GM21367 (cell line): Measurements from ENCODE around the gene RNF7.
"Not testable (repeated sequence)": the region's sequence is repeated elsewhere in the genome, so short reads cannot be mapped to it uniquely, and the experiment has no call there.

ENCODE experiments used
- ATAC-seq: cut with Tn5 transposase; IDR thresholded peaks from one replicate; pipeline ENCODE4 v1.9.1; 2021; ENCODE audit not compliant: unreplicated experiment

RNF7 gene

DNA sequence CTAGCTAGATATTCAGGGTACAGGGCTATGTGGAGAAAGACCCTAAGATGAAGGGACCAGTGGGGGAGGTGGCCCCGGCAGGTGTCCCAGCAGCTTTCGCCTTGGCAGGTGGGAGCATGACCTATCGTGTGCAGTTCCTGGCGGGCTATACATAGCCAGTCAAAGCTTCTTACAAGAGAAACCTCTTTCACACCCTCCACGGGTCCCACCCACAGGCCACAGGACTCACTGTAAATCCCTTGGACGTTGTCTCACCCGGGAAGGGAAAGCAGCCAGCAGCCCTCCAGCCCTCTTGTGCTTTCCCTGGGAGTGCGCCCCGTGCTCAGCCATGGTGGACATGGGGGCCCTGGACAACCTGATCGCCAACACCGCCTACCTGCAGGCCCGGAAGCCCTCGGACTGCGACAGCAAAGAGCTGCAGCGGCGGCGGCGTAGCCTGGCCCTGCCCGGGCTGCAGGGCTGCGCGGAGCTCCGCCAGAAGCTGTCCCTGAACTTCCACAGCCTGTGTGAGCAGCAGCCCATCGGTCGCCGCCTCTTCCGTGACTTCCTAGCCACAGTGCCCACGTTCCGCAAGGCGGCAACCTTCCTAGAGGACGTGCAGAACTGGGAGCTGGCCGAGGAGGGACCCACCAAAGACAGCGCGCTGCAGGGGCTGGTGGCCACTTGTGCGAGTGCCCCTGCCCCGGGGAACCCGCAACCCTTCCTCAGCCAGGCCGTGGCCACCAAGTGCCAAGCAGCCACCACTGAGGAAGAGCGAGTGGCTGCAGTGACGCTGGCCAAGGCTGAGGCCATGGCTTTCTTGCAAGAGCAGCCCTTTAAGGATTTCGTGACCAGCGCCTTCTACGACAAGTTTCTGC is 40.1 kb downstream of the RNF7 start:
- no peak for ATAC-seq

DNA sequence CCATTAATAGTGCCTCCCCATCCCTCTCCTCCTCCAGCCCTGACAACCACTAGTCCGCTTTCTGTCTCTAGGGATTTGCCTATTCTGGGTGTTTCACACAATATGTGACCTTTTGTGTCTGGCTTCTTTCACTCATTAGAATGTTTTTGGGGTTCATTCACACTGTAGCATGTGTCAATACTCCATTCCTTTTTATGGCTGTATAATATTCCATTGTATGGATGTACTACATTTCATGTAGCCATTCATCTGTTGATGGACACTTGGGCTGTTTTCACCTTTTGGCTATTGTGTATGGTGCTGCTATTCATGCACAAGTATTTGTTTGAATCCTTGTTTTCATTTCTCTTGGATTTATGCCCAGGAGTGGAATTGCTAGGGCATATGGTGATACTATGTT is 41.6 kb downstream of the RNF7 start:
- no peak for ATAC-seq

DNA sequence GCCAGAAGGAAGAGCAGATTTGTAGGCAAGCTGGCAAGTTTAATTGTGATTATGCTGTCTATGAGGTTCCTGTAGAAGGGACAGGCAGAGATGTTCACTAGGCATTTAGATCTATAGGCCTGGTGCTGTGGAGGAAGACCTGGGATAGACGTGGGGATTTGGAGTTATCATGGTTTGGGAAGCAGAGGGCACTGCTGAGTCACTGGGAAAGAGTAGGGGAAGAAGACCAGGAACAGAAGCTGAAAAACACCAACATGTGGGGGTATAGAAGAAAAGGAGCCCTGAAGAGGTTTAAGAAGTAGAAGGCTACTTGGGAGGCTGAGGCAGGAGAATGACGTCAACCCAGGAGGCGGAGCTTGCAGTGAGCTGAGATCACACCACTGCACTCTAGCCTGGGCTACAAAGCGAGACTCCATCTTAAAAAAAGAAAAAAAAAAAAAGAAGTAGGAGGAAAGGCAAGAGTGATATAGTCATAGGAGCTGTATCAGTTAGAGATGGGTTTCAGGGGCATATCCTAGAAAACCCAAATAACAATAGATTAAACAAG is 44.4 kb downstream of the RNF7 start:
- no peak for ATAC-seq

DNA sequence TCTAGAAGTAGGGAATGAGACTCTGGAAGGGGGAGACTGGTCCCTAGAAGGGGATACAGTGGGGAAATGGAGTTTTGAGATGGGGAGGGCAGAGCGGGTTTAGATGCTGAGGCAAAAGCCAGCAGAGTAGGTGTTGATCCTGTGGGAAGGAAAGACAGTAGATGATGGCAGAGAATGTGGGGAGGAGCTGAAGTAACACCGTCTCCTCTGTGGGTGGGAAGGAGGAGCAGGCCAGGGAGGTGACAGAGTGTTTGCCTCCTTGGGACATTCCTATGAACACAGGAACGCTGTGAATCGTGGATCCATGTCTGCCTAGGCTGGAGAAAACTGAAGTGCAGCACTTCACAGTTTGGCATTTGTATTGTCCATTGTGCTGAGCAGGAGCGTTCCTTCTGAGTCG is 45.5 kb downstream of the RNF7 start:
- ATAC-seq, result no peak

DNA sequence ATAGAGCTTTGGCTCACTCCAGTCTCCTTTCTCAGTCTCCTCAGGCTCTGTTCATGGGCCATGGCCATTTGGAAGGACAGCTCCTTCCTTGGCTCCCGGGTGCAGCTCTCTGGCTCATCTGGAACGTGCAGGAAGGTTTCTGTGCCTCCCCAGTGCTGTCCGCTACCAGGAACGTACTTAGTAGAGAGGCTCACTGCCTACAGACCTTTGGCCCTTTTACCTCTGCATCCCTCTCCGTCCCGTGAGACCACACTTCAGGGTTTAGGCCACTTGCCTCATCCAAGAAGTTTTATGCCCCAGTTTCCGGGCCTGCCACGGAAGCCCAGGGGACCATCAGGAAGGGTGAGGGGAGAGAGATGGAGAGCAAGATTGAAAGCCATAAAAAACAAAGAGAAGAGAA is 46.0 kb downstream of the RNF7 start:
- no peak for ATAC-seq

DNA sequence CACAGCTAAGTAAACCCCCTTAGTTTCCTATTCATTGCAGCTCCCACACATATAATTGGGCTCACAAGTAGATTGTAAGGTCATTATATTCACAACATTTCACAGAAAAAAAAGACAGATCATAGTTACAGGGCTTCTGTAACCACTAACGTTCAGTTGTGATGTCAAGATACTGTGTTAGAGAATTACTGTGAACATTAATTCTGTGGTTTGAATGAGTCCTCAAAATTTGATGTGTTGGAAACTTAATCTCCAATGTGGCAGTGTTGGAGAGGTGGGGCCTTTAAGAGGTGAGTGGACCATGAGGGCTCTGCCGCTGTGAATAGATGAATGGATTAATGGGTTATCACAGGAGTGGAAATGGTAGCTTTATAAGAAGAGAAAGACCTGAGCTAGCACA is 46.4 kb downstream of the RNF7 start:
- ATAC-seq, result no peak

DNA sequence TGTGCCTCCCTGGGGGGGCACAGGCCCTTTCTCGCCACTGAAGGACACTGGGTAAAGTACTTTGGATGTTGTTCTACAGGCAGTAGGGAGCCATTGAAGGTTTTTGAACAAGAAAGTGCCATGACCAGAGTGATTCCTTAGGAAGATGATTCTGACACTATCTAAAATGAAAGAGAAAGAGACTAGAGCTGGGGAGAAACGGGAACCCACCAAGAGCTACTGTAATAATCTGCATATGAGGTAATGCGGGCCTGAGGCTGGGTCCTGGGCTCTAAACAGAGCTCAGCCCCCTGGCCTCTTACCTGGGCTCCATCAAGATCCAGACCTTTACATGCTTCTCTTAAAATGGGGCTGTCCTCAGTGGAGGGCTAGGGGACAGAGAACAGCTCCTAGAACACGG is 50.1 kb downstream of the RNF7 start:
- ATAC-seq, result no peak

DNA sequence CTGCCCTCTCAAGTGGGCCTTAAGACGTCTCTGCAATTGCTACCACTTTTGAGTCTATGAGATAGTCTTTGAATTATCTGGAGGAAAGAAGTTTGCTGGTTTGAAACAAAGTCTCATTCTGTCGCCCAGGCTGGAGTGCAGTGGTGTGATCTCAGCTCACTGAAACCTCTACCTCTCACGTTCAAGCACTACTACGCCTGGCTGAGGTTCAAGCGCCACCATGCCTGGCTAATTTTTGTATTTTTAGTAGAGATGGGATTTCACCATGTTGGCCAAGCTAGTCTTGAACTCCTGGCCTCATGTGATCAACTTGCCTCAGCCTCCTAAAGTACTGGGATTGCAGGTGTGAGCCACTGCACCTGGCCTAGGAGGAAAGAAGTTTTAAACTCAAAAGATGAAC is 50.7 kb downstream of the RNF7 start:
- ATAC-seq, result not testable (repeated sequence)

DNA sequence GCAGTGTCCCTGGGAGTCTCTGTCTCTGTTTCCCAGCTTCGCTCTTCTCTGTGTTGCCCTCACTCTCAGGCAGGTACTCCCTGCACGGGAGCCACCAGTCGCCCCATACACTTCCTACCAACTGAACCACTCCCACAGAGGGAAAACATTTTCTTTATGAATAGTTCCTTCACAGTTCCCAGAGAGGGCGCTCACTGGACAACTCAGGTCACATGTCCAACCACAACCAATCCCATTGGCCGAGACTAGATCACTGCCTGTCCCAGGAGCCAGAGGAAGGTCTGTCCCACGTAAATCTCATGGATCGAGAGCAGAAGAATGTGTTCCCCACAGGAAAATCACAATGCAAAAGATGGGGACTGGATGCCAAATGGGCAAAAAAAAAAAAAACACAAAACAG is 51.2 kb downstream of the RNF7 start:
- ATAC-seq, result no peak

DNA sequence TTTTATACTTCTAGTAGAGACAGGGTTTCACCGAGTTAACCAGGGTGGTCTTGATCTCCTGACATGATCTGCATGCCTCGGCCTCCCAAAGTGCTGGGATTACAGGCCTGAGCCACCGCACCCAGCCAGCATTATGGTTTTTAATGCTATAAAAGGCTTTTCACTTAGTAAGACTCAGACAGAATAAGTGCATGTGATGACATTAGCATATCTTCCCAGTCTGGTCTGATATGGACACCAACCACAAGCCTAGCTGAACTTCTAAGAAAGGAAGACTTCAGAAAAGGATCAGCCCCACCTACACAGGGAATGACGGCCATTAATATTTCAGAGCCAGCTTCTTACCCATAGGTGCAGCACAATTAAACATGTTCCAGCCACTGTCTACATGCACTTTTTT is 52.1 kb downstream of the RNF7 start:
- no peak for ATAC-seq

DNA sequence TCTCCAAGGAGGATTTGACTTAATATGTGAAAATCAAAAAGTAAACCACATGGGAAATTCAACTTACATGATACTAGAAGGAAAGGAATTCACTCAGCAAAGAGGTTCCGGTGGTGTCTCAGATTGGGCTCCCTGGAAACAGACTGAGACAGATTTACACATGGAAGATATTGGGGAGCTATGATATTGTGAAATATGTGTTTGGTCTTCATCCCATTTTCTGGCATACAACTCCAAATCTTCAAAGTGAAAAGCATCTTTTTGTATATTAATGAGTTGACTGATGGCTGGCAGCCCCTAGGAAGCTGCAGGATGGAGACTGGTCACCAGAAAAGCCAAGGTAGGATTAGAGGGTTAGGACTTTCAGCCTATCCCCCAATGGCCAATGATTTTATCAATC is 54.4 kb downstream of the RNF7 start:
- ATAC-seq, result no peak

DNA sequence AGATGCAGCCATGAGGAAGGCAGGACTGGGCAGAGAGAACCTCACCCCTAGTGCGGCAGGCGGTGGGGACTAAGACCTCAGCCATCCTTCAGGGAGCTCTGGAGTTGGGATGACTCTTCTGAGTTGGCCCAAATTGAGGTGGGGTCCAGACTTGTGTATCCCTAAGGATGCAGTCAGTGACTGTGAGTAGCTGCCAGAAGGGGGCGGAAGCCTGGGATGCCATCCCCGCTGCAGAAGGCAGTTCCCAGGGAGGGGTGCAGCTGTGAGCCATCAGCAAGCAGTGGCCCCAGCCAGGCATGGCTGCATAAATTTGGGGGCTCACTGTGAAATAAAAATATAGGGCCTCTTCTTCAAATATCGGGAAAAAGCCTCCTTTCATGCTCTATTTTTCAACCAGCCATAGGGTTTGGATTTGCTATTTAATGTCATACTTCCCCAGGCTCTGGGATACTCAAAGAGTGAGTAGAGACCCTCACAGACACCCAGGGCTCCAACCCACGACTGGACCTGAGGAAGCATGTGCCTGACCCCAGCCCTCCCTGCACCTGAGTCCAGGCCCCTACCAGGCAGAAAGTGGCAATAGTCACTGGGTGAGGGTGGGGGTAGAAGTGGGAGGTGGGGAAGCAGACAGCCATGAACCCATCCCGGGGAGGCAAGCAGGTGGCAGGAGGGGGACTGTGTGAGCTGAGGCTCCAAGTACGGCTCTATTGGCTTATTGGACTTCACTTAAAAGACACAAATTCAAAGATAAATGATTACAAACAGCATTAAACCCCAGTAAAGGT is 55.6 kb downstream of the RNF7 start:
- no peak for ATAC-seq

DNA sequence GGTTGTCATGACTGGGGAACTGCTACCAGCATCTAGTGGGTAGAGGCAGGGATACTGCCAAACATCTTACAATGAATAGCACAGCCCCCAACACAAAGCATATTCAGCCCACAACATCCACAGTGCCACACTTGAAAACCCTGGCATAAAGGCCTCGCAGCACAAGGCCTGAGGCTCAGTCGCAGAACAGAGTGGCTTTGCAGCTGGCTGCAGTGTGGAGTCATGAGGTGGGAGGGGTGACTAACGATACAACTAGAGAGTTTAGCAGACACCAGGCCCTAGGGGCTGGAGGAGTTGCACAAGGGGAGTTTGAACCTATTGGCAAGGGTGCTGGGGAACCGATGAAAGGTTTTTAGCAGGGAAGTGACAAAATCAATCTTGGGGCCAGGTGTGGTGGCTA is 57.2 kb downstream of the RNF7 start:
- no peak for ATAC-seq

DNA sequence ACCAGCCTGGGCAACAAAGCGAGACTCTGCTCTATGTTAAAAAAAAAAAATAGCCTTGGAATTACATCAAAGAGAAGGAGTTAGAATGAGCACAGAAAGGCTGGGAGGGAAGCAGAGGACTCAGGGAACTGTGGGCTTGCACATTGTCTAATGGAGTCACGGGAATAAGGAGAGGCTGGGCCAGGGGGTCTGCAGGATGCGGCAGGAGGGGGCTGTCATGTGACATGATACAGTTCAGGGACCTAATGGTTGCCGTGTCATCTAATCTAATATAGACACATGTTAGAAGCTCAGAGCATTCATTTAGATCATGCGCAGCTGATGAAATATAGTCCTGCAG is 57.6 kb downstream of the RNF7 start:
- no peak for ATAC-seq

DNA sequence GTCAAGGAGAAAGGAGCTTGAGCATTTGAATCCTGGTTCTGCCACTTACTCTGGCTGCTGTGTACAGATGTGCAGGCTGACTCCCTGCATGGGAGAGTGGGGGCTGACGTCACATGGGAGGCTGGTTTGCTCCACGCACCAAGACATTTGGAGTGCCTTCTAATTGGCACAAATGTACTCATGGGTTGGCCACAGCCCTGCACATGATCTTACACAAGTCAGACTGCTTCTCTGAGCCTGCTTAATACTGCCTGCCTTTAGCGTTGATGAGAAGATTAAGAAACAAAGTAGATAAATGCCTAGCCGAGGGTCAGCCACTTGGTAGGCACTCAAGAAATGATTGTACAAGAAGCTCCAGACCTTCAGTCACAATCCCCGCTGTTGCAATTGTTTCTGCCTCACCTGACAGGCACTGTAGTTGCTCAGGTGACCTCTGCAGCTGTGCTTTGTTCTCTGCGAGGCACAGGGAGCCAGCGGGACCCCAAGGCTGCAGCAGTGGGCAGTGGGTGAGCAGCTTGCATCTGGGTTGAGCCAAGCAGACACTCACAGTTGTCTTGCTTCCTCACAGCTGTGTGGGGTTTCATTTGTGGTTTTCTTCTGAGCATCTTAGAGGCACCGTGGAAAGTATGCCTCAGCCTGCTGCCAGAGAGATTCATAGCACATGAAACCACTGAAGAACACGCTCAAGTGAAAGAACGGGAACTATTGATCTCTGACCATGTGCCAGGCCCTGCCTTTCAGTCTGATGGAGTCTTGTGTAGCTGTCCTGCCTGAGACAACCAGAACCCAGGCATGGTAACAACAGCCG is 58.2 kb downstream of the RNF7 start:
- ATAC-seq, result peak; percentile 97
